Measurements from ENCODE around the gene FARS2. TPM values are rescaled to one million over a fixed set of nuclear protein-coding genes. Genes with fewer than 3 reads are reported as not detected.

The FARS2 gene
- total RNA-seq, 4 donors from 2014 or later = 8.3 to 18.5 (median 13.0) TPM

DNA sequence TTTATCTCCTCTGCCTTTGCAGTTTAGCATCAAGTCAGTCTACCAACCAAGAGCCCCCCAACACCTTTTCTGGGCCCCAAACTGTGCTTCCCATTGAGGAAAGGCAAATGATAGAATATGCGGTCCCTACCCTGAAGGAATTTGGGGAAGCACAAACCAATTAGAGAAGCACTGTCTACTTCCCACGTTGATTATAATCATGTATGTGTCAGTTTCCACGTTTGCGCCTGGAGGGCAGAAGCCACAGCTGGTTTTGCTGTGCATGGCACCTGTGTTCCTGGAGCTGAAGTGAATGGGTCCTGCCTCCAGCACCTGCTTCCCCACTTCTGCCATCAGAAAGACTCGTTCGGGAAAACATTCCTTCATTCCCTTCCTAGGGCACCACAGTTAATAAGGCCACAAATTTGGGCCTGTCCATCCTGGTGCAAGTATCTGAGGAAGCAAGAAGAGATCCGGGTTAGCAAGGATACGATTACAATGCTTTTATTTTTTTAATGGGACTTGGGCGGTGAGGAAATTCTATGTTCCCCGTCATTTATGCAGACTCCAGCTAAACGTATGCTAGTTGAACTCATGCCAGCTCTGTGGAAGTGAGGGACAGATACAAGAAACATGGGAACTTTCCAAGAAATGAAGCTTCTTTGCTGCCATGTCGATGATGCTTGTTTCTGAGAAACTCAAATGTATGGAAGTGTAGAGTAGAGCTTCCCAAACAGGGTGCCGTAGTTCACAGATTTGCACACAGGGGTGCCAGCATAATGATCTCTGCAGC lies 411.9 kb downstream of the FARS2 start:
- no peak for TF ChIP-seq POLR2A (IDR thresholded peaks at IDR 0.05)
- TF ChIP-seq, protein P1, sequence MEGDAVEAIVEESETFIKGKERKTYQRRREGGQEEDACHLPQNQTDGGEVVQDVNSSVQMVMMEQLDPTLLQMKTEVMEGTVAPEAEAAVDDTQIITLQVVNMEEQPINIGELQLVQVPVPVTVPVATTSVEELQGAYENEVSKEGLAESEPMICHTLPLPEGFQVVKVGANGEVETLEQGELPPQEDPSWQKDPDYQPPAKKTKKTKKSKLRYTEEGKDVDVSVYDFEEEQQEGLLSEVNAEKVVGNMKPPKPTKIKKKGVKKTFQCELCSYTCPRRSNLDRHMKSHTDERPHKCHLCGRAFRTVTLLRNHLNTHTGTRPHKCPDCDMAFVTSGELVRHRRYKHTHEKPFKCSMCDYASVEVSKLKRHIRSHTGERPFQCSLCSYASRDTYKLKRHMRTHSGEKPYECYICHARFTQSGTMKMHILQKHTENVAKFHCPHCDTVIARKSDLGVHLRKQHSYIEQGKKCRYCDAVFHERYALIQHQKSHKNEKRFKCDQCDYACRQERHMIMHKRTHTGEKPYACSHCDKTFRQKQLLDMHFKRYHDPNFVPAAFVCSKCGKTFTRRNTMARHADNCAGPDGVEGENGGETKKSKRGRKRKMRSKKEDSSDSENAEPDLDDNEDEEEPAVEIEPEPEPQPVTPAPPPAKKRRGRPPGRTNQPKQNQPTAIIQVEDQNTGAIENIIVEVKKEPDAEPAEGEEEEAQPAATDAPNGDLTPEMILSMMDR (IDR thresholded peaks at IDR 0.05) = no peak
- Histone ChIP-seq H3K36me3 (no peaks in the 10 kb centered on the region), H3K27me3 (no peaks in the 10 kb centered on the region), H3K4me3 (no peak overlapping the region), H3K27ac (peak overlapping the region in 1 of 4 donors; percentile 14), H3K9me3 (no peaks in the 10 kb centered on the region), H3K4me1 (peaks cover 0 to 47% (median 25%) of the 10 kb centered on the region in 3 donors)
- intact Hi-C loops (cut with DNase I) = no loop called here
- DNase-seq = no peak
- 78 to 83% methylated on average over 11 to 13 of the region's 13 CpGs for WGBS, 2 donors

DNA sequence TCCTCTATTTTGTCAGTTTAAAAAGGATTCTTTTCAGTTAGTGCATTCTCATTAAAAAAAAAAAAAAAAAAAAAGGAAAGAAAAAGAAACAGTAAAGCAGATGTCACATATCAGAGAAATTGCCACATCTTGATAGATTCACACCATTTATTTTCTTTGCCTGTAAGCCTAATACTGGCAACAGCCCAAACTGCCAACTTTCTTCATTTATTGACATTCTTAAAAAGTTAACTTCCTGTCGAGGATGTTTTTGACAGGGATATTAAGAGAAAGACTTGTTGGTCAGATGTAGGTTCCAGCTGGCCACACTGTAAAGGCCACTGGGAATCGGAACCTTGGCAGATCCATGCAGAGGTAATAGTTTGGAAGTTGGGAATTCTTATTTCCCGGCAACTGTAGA lies 412.8 kb downstream of the FARS2 start:
- intact Hi-C loops (cut with DNase I) = no loop called here
- H3K4me1 ChIP-seq = peaks cover 0 to 47% (median 25%) of the 10 kb centered on the region in 3 donors
- WGBS, 2 donors = 44 to 81% methylated on average over 3 of the region's 3 CpGs
- no peak overlapping the region for H3K27ac ChIP-seq
- H3K27me3 ChIP-seq = no peaks in the 10 kb centered on the region
- H3K9me3 ChIP-seq = no peaks in the 10 kb centered on the region
- TF ChIP-seq, protein P1 (IDR thresholded peaks at IDR 0.05) = no peak
- TF ChIP-seq POLR2A (IDR thresholded peaks at IDR 0.05) = no peak
- H3K36me3 ChIP-seq = no peaks in the 10 kb centered on the region
- no peak overlapping the region for H3K4me3 ChIP-seq
- no peak for DNase-seq

DNA sequence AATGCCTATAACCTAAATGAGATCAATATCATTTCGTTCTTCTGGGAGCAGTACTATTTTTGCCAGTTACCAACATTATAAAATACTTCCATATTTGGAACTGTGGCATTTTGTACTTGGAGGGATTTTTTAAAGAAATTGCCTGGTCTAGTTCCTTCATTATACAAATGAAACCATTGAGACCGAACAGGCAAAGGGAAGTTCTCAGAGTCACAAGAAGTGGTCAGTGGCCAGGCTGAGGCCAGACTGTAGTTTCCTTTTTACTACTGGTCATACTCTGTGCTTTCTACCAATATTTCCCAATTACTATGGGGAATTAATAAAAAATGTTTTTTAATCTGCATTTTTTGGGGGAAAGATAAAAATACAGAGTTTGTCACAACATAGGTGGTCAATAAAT lies 413.4 kb downstream of the FARS2 start:
- Histone ChIP-seq H3K9me3 (no peaks in the 10 kb centered on the region), H3K4me1 (peaks cover 0 to 52% (median 25%) of the 10 kb centered on the region in 3 donors), H3K27ac (no peak overlapping the region), H3K27me3 (no peaks in the 10 kb centered on the region), H3K4me3 (no peak overlapping the region), H3K36me3 (no peaks in the 10 kb centered on the region)
- TF ChIP-seq POLR2A (IDR thresholded peaks at IDR 0.05) = no peak
- TF ChIP-seq, protein P1 (IDR thresholded peaks at IDR 0.05) = no peak
- 63 to 91% methylated on average over 2 of the region's 2 CpGs for WGBS, 2 donors
- no peak for DNase-seq
- intact Hi-C loops (cut with DNase I) = no loop called here

DNA sequence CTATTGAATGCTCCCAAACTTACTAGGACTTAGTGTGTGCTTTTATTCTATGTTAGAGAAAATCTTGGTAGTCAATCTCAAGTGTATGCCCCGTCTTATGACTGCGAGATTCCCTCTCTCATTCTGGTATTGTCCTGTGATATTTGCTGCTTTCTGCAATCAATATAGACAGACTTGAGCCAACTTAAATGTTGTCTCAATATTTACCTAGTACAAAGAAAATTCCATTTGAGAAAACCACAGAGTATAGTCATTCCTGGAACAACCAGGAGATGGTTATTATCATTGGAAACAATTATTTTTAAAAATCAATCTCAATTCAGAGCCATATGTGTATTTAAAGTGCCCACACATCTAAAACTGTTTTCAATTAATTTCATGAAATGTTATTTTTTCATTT lies 415.4 kb downstream of the FARS2 start:
- intact Hi-C loops (cut with DNase I) = no loop called here
- WGBS, 2 donors = 85 to 88% methylated on average over 2 of the region's 2 CpGs
- no peaks in the 10 kb centered on the region for H3K9me3 ChIP-seq

More for the DNA sequence above, 415.4 kb downstream of the FARS2 start:
- H3K4me3 ChIP-seq = no peak overlapping the region
- no peaks in the 10 kb centered on the region for H3K36me3 ChIP-seq
- peaks cover 0 to 40% (median 16%) of the 10 kb centered on the region in 3 donors for H3K4me1 ChIP-seq
- H3K27me3 ChIP-seq = no peaks in the 10 kb centered on the region
- DNase-seq = no peak
- H3K27ac ChIP-seq = no peak overlapping the region
- TF ChIP-seq POLR2A (IDR thresholded peaks at IDR 0.05) = no peak
- TF ChIP-seq, protein P1 (IDR thresholded peaks at IDR 0.05) = no peak

All from esophagus squamous epithelium (tissue), 5 donors.